ENCODE measurements around the gene SAMD4B.
A peak's percentile ranks its signal among the peaks of the same experiment; 100 is the strongest.
"Not testable (repeated sequence)": the region's sequence is repeated elsewhere in the genome, so short reads cannot be mapped to it uniquely, and the experiment has no call there.

Gene SAMD4B

DNA sequence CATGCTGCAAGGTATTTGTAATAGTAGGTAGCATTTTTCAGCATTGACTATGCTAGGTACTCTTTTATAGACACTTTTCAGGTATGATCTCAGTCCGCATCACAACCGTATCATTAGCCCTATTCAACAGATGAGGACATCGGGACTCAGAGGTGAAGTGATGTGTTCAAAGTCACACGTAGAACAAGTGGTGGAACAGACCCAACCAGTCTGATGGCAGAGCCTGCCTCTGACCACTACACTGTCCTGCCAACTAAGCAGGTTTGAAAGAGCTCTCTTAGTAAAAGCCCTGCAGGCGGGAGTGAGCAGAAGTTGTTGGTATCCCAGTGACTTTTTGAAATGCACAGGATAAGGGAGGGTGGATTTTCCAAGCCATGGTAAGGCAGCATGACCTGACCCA is 28.5 kb downstream of the SAMD4B start:
- FAIRE-seq = no peak

DNA sequence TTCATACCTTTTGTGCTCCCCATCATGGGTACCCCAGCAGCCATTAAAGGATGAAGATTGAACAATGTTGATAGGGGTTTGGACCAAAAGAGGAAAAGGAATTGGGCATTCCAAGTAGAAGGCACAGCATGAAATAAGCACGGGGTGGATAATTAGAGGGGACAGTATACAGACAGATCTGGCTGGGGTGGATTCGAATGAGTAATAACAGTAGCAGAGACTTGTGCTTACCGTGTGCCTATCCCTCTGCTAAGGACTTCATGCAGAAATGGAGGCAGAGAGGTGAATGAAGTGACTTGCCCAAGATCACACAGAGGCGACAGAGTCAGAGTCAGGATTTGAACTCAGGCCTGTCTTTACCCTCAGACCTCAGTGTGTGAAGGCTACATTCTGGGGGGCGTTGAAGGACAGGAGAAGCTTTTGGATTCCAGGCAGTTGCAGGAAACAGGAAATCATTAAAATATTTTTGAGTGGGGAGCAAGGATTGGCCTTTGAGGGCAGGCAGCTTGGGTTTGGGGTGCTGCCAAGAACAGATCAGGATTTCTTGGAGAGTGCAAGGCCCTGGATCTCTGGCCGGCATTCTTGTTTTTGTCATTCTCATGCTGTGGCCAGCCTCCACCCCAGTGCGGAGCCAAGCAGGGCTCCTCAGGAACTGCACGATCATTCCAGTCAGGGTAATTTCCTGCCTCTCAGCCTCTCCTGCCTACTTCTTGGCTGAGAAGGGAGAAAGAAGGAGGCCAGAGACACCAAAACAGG is 30.0 kb downstream of the SAMD4B start:
- FAIRE-seq = no peak

DNA sequence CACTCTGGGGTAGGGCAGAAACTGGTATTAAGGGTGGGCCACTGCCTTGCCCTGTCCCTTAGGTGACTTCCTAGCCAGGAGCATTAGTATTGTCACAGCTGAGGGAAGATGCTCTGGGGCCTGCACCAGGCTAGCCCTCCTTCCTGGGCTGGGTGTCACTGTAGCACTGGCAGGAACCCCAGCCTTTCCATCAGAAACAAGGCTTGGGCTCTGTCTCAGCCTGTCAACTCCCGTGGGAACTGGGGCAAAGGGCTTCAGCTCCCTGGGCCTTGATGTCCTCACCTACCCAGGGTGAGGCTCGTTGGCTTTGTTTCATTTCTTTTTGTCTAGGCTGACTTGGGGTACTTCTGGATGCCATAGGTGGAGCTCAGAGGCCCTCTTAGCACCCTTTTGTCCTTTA is 30.7 kb downstream of the SAMD4B start:
- no peak for FAIRE-seq

DNA sequence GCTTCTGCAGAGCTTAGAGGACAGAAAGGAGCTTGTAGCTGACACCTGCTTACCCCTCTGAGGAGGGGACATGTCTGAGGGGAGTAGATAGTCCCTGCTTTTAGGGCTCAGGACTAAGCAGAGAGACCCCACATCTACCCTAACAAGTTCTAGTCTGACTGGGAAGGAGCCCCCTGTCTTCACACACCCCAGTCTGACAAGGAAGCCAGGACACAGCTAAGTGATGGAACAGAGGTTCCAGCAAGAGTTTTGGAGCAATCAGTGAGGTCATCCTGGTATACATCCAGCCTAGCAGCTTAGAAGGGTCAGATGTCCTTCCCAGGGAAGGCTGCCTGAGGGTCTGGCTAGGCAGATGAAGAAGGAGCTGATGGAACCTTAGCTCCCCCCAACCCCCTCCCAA is 33.7 kb downstream of the SAMD4B start:
- FAIRE-seq = no peak

DNA sequence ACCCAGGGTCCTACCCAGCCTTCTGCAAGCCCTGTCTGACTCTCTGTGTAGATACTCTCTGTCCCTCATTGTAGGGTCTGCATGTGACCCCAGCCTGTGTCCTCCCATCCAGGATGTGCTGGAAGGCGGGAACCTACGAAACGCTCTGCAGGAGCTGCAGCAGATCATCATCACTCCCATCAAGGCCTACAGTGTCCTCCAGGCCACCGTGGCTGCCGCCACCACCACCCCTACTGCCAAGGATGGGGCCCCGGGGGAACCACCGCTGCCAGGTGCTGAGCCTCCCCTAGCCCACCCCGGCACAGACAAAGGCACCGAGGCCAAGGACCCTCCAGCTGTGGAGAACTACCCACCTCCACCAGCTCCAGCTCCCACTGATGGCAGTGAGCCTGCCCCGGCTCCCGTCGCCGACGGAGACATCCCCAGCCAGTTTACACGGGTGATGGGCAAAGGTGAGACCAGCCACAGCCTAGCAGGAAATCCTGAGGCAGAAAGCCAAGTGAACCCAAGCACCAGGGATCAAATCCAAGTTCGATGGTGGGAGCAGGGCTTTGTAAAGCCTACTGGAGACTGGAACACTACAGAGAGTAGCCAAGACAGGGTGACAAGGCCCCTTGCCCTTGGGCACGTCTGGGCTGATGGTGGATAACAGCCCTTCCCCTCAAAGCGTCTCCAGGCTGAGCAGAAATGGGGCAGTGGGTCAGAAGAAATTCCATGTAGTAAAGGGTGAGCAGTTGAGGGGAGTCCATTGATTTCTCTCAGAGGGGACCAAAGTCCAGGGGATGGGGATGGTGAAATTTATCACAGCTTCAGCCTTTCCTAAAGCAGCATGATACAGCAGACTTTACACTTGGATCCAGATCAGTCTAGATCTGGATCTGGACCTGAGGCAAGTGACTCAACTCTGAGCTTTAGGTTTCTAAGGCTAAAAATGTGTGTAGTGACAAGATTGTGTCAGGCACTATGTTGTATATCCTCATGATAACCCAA is 35.4 kb downstream of the SAMD4B start:
- FAIRE-seq = no peak

DNA sequence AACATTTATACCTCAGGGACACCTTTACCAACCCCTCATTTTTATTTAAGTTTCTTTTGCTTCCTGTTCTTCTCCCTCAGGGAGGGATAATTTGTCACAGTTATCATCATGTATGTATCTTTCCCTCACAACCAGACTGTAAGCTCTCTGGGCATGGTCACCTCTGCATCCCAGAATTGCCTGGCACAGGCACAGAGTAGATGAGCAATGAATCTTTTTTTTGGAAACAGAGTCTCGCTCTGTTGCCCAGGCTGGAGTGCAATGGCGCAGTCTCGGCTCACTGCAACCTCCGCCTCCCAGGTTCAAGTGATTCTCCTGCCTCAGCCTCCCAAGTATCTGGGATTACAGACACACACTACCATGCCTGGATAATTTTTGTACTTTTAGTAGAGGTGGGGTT is 37.1 kb downstream of the SAMD4B start:
- FAIRE-seq = not testable (repeated sequence)

DNA sequence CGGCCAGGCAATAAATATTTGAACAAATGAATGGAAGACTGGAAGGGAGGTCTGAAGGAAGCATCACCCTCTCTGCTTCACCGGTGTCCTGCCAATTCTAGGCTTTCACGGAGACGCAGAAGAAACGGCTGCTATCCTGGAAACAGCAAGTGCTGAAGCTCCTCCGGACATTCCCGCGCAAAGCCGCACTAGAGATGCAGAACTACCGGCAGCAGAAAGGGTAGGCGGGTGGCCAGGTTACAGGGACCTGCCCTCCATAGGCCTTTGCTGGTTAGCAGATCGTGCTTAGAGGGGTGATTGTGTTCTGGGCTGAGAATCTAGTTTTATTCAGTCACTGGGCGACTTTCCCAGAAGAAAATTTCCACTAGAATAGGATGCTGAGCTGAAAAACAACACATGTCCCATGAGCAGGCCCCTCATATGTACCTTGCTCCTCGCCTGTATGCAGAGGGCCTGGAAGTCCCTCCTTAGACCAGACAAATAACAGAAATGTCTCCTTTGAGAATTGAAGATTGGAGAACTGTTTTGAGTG is 37.7 kb downstream of the SAMD4B start:
- FAIRE-seq = no peak

DNA sequence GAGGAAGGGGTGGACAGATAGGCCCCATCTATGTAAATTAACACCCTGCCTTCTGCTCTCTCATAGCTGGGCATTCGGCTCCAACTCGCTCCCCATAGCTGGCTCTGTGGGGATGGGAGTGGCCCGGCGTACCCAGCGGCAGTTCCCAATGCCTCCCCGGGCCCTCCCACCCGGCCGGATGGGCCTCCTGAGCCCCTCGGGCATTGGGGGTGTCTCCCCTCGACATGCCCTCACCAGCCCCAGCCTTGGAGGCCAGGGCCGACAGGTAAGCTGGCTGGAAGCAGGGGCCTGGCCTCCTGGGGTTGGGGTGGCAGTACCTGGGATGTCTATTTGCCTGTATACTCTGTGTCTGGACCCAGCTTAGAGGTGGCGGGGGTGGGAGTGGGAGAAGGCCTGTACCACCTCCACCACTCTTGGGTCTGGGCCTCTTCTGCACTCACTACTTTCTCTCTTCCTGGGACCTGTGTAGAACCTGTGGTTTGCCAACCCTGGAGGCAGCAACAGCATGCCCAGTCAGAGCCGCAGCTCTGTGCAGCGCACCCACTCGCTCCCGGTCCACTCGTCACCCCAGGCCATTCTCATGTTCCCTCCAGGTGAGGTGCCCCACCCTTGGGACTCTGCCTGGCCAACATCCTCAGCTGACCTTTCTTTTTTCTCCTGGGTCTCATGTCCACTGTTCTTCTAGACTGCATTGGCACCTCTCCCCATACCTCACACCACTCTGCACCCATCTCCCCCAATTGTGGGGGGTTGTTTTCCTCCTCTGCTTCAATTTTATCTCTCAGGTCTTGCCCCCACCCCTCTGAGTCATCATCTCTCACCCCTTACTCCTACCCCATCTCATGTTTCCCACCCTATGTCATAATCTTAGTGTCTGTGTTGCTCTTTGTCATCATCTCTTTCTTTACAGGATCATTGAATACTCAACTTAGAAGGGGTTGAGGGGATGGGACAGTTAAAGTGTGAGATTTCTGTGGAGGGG is 38.6 kb downstream of the SAMD4B start:
- FAIRE-seq = no peak

DNA sequence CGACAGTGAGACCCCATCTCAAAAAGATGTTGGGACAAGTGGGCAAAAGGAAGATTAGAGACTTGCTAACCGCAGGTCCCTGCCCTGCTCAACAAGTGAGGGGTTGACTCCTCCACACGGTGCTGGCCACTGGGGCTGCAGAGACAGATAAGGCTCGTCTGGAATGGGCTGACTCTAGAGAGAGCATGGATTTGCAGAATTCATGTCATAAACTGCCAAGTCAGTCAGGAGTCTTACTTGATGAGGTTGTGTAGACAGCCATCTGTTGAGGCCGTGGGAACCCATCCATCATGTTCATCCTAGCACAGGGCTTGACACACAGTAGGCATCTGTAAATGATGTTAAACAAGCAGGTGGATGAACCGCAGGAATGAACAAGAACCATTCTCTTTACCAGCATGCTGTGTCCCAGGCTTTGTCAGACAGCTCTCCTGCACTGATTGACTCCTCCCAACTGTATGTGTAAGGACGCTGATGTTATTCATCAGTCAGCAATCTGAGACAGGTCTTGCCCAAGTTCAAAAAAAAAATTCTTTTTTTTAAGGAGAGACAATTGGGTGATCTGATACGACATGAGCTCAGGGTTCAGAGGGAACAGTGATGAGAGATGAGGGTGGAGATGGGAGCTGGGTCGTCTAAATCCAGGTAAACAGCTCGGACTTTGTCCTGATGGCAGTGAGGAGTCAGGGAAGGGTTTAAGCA is 39.8 kb downstream of the SAMD4B start:
- no peak for FAIRE-seq

DNA sequence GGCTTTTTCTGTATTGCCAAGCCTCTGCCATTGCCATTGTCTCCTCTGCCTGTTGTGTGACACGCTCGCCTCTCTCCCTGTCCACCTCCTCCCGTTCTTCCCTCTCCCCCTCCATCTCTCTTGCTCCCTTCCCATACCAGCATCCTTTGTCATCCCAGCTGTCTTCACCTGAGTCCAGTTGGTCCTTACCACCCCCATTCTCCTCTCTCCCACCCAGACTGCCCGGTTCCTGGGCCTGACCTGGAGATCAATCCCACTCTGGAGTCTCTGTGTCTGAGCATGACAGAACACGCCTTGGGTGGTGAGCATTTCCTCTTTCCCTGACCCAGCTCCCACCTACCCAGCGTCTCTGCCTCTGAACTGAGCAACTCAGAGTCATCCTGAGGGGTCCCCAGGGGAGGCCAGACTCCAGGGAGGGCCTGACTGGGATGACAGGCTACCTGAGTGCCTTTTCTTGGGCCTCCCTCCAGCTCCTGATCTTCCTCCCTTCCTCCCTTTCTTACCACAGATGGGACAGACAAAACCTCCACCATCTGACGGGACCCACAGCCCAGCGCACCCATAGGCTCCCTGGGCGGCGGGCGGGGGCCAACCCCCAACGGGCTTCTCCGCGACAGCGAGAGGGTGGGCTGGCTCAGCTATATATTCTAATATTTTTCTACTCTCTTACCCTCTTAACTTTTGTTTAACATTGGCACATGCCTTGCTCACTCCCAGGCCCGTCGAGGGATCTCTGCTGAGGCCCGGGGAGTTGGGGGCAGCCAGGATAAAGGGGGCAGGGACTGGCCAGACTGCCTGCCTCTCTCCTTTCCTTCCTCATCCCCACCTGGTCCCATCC is 41.0 kb downstream of the SAMD4B start:
- no peak for FAIRE-seq

DNA sequence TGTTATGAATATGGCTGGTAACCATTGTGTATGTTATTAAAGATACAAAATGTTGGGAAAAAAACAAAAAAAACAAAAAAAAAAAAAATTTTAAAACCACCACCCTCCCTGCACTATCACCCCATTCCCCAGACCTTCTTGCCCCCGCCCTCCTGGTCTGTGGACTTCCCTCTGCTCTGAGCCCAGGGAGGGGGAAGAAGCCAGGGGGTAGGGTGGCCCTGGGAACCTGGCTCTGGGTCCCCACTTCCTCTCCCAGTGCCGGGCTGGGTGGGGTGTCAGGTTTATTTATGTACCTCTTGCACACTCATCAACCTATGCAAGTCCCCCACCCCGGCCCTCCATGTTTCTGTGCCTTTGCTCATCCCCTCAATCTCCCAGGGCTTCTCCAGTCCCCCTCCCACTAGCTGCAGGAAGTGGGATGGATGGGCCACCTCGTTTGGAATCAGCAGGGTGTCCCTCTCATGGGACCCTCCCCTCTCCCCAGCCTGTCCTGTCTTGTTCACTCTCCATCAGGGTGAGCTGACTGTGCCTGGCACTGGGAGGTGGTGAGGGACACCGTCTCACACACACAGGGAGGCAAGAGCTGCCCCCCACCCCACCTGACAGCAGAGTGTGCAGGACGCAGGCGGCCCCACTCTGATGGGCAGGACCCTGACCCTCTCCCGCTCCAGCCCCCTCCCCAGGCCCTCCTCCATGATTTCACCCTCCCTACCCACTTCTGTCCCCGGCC is 42.8 kb downstream of the SAMD4B start:
- FAIRE-seq = no peak

DNA sequence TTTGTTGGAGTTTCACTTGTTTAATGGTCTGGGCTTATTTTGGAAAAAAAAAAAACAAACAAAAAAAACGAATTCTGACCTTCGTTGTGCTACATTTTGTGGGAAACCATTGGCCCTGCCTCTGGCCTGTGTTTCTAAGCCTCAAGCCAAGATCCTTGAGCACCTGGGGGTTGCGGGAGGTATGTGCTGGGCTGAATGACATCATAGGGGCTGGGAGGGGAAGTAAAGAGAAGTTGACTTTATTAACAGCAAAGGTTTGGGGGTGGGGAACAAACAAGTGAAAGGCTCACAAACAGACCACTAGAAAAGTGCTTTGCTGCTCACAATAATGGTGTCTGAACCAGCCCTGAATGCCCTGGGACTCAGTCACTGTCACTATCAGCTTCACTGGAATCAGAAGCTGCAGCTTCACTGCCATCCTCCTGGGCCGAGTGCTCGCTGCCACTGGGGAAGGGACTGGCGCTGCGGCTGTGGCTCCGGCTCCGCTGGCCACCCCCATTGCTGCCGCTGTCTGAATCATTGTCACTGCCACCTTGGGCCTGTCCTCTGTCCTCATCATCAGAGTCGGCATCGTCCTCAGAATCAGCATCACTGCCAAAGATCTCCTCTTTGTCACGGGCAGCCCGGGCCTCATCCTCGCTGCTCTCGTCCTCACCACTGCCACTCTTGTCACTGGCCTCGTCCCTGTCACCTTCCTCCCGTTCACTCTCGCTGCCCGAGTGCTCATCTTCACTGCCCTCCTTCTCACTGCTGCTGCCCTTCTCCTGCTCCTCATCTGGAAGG is 43.6 kb downstream of the SAMD4B start:
- FAIRE-seq = no peak

DNA sequence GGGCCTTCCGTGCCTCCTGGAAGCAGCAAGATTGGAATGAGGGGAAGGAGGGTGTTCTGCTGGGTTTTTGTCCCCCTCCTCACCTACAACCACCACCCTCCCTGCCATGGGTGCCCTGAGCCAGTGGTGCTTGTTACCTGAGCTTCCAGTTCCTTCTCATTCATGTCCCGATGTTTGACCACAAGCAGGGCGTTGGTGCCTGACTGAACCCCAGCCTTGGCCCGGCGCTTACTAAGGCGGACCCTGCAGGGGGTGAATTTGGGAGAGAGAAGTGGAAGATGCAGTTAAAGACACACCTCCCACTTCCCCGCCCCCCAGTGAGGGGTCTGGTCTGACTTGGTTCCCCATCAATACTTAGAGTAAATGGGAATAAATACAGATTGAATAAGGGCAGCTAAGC is 44.3 kb downstream of the SAMD4B start:
- no peak for FAIRE-seq

DNA sequence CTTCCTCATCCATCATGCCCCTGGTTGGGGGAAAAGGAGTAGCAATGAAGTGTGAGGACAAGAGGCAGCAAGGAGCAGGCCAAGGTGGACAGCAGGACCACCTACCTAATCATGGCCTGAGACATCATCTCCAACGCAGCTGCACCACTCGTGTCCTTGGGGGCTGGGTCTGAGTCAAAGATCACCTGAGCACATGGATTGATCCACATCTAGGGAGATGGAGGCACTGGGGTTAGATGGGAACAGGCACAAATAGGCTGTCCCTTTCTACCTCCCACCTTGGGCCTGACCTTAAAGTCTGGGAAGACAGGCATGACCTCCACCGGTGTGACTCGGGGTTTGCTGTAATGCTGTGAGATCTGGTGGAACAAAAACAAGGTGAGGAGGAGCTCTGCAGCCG is 46.4 kb downstream of the SAMD4B start:
- FAIRE-seq = no peak

DNA sequence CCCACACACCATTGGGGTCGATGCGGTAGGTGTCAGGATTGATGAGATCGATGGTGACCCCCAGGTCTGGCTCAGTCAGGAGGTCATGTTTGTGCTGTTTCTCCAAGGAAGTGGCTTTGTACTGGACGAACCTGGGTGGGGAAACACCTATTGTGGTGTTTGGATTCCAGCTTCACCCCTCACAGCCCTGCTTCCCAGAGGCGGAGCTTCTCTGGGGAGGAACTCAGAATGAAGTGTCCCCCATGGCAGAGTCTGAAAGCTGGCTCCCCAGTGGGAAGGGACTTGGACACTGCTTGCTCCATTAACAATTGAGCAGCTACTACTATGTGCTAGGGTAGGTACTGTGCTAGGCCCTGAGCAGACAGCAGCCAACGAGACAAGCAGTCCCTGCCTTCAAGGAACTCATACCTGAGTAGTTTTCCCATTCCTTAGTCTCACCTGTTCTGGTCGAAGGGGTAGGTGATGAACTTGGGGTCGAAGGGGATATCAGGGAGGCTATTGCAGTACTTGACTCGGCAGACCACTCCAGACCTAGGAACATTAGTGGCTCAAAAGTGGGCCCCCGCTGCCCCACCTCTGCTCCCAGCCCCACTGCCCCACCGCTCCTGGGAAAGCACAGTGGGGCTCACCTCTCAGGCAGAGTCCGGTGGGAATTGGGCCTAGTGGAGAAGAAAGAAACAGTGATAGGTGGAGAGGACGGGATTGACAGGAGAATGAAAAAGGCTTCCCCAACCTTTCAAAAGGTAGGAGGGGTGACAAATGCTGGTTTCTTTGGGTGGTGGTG is 47.6 kb downstream of the SAMD4B start:
- FAIRE-seq = no peak

DNA sequence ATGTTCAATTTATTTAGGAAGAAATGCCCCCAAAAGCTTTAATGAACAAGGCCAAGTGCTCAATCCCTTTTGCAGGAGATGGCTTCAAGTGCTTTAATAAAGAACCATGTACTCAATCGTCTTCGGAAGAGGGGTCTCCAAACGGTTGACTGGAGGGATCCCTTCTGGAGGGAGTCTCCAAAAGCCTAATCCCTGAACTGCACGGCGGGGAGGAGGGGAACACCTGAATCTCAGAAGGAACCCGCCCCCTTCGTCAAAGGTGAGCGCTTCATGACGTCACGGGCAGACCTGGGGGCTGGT is 48.2 kb downstream of the SAMD4B start:
- FAIRE-seq = no peak

DNA sequence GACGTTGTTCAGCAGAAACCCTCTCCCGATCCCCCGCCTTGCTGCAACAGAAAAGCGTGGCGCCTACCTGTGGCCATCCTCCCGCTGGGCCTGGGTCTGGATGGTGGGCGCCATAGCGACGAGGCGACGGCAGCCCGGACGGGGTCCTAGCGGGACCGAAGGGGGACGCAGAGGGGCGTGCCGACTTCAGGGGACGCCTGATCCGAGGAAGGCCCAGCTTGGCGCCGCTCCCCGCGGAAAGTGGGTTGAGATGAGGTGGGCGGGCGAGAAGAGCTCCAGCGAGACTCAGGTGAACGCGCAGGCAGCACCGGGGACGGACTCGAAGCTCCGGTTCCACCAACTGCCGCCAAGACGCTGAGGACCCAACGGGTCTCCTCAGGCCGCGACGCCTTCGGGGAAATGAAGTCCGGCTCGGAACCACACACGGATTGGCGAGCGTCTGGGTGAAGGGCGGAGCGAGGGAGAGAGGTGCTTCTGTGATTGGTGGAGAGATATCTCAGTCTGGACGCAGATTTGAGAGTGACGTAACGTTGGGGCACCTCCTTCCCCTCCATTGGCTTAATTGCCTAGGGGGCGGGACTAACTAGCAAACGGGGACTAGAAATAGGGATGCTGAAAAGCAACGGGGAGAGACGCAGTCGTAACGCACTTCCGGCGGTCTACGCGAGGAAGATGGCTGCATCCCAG is 48.7 kb downstream of the SAMD4B start, which contains the start of the genes MED29 and PAF1:
Gene MED29 (plus strand): TSS at position 628 of the 687 bp plus-strand sequence. CDS start 45 bp downstream, at position 673.
Gene PAF1 (minus strand): TSS at position 356 of the 687 bp plus-strand sequence. CDS start 242 bp downstream, at position 114.
- FAIRE-seq = peak; percentile 96
